K562 (cell line): Measurements from ENCODE around the gene ACTN1. TPM values are rescaled to one million over a fixed set of nuclear protein-coding genes. Genes with fewer than 3 reads are reported as not detected.

Source experiments
- ATAC-seq: fragments of 200-7000 bp; cut with Tn5 transposase; 3 replicates; pipeline ENCODE4 v1.9.1; 2020; ENCODE audit warnings: moderate library complexity
- BruUV-seq: library from RNA; stranded (reverse); fragments of 400-500 nt; replicated peaks from 2 replicates; lab custom pipeline; 2021; lab: Mats Ljungman, UMichigan
- CTCF ChIA-PET: fragments of 300-600 bp; formaldehyde crosslinking; extraction: SDS; loops from one replicate; lab custom pipeline; 2021; ENCODE audit warnings: low intra/inter-chr PET ratio; lab: Yijun Ruan, JAX
- POLR2A ChIA-PET: fragments of 300-600, 350-650 bp; sonication (Branson Sonifier 250); formaldehyde crosslinking; extraction: SDS; loops from one replicate; lab custom pipeline; 2021; ENCODE audit warnings: antibody characterized with exemption, inconsistent platforms; lab: Yijun Ruan, JAX
- DNase-seq, 4 experiments: peaks; one replicate each; pipeline versions ENCODE4 v3.0.0 to v3.0.0-alpha.2; 2011 to 2018; ENCODE audit warnings: low spot score in 3 of 4, mixed read lengths in 3 of 4; ENCODE audit errors: extremely low read depth in 1 of 4
- FAIRE-seq: peaks from 2 replicates; lab custom pipeline; 2011; peaks lifted over from hg19 to GRCh38; lab: Jason Lieb, UNC
- H2AFZ ChIP-seq: 2 replicates; pipeline ENCODE4 v1.6.0; 2011; ENCODE audit warnings: low read depth, low read length, control low read depth, inconsistent platforms
- H3K27ac ChIP-seq: fragments of 200-600 bp; 3 replicates; pipeline ENCODE4 v1.8.0; 2011; ENCODE audit warnings: low read depth, mild to moderate bottlenecking, control low read depth, inconsistent platforms, low read length, moderate library complexity, mixed read lengths; ENCODE audit errors: extremely low read depth
- H3K27me3 ChIP-seq, 2 experiments: fragments of 300-600 bp in 1 of 2; 2 replicates in 1 of 2; 3 replicates in 1 of 2; pipeline versions ENCODE4 v1.6.0 to v1.8.0; 2011; ENCODE audit warnings: inconsistent platforms in 2 of 2, low read length in 2 of 2, mild to moderate bottlenecking in 1 of 2, mixed read lengths in 1 of 2, moderate library complexity in 1 of 2; ENCODE audit not compliant: control insufficient read depth in 2 of 2, insufficient read depth in 2 of 2
- H3K36me3 ChIP-seq: fragments of 300-600 bp; 3 replicates; pipeline ENCODE4 v1.8.0; 2011; ENCODE audit warnings: mild to moderate bottlenecking, low read length, inconsistent platforms; ENCODE audit not compliant: control insufficient read depth, insufficient read depth
- H3K4me1 ChIP-seq, 2 experiments: fragments of 200-600 bp in 1 of 2; replicated peaks in 1 of 2; 2 replicates in 1 of 2; 3 replicates in 1 of 2; pipeline versions ENCODE4 v1.5.1 to v1.8.0; 2011; ENCODE audit warnings: inconsistent platforms in 2 of 2, low read length in 2 of 2, mild to moderate bottlenecking in 1 of 2, mixed read lengths in 1 of 2, moderate library complexity in 1 of 2; ENCODE audit not compliant: control insufficient read depth in 2 of 2, insufficient read depth in 2 of 2
- H3K4me2 ChIP-seq: 2 replicates; pipeline ENCODE4 v1.6.1; 2011; ENCODE audit warnings: low read length, control low read depth, inconsistent platforms, mixed read lengths; ENCODE audit not compliant: insufficient read depth
- H3K4me3 ChIP-seq: fragments of 200-600 bp; sonication (generic), shearing (Covaris generic); 2 replicates; pipeline ENCODE4 v1.5.1; 2016; ENCODE audit warnings: control low read depth, inconsistent platforms
- H3K79me2 ChIP-seq: fragments of 200-600 bp; 3 replicates; pipeline ENCODE4 v1.8.0; 2011; ENCODE audit warnings: low read length, inconsistent platforms; ENCODE audit not compliant: control insufficient read depth, insufficient read depth
- H3K9ac ChIP-seq, 2 experiments: 2 replicates each; pipeline versions ENCODE4 v1.6.0 to v1.6.1; 2011; ENCODE audit warnings: low read depth in 2 of 2, low read length in 2 of 2, control low read depth in 1 of 2, inconsistent platforms in 1 of 2, mild to moderate bottlenecking in 1 of 2, mixed read lengths in 1 of 2; ENCODE audit not compliant: insufficient read depth in 1 of 2
- H3K9me1 ChIP-seq: one replicate; pipeline ENCODE4 v1.6.0; 2011; ENCODE audit warnings: inconsistent platforms, mild to moderate bottlenecking, low read length, moderate library complexity; ENCODE audit not compliant: control insufficient read depth, insufficient read depth
- H3K9me3 ChIP-seq: replicated peaks from 2 replicates; pipeline ENCODE4 v1.5.1; 2011; ENCODE audit warnings: low read depth, low read length, inconsistent platforms; ENCODE audit not compliant: control insufficient read depth, insufficient read depth
- H4K20me1 ChIP-seq: replicated peaks from 2 replicates; pipeline ENCODE4 v1.6.1; 2011; ENCODE audit warnings: low read length, inconsistent platforms, mixed read lengths; ENCODE audit not compliant: control insufficient read depth, insufficient read depth
- ADNP ChIP-seq: fragments of 200-800 bp; sonication (Bioruptor generic); IDR thresholded peaks from 2 replicates; pipeline ENCODE4 v1.6.1; 2016; ENCODE audit warnings: missing genetic modification characterization, missing compliant biosample characterization
- ATF4 ChIP-seq: fragments of 450-650 bp; formaldehyde crosslinking; IDR thresholded peaks from 2 replicates; pipeline ENCODE4 v1.4.0; 2022; ENCODE audit warnings: mild to moderate bottlenecking, moderate library complexity
- CBX3 ChIP-seq, 2 experiments: IDR thresholded peaks; 1 replicate in 1 of 2; 2 replicates in 1 of 2; pipeline ENCODE4 v1.6.1; 2012; ENCODE audit warnings: inconsistent platforms in 2 of 2, low read length in 2 of 2, borderline replicate concordance in 1 of 2, control low read depth in 1 of 2
- CREM ChIP-seq: IDR thresholded peaks from 2 replicates; pipeline ENCODE4 v1.6.1; 2014; ENCODE audit warnings: antibody characterized with exemption, low read depth
- DACH1 ChIP-seq: fragments of 450-650 bp; IDR thresholded peaks from 2 replicates; pipeline ENCODE4 v1.6.1; 2018; ENCODE audit not compliant: partially characterized antibody
- FOXP1 ChIP-seq: sonication (generic); formaldehyde crosslinking; IDR thresholded peaks from 2 replicates; pipeline ENCODE4 v1.8.0; 2022; ENCODE audit warnings: mild to moderate bottlenecking, missing genetic modification reagents
- HES1 ChIP-seq: fragments of 450-650 bp; IDR thresholded peaks from 2 replicates; pipeline ENCODE4 v1.6.1; 2016; ENCODE audit warnings: low read depth, mild to moderate bottlenecking, moderate library complexity
- HNRNPK ChIP-seq: fragments of 200-400 bp; formaldehyde crosslinking; IDR thresholded peaks from one replicate; pipeline ENCODE4 v1.6.1; 2018; ENCODE audit warnings: mild to moderate bottlenecking, low read depth, low read length; ENCODE audit not compliant: poor library complexity, severe bottlenecking
- ID3 ChIP-seq, 2 experiments: fragments of 250-450 bp in 1 of 2; fragments of 450-650 bp in 1 of 2; sonication (Bioruptor Pico) in 1 of 2; IDR thresholded peaks; 2 replicates each; pipeline versions ENCODE4 v1.6.1 to v1.8.0; 2016 to 2021; ENCODE audit warnings: mild to moderate bottlenecking in 2 of 2, moderate library complexity in 2 of 2, missing compliant biosample characterization in 1 of 2, missing genetic modification characterization in 1 of 2
- MYNN ChIP-seq, 2 experiments: sonication (generic); formaldehyde crosslinking in 1 of 2; IDR thresholded peaks; 2 replicates each; pipeline versions ENCODE4 v1.5.0 to v1.6.1; 2016 to 2020; ENCODE audit warnings: antibody characterized with exemption in 1 of 2, missing genetic modification reagents in 1 of 2
- NCOA2 ChIP-seq, 2 experiments: fragments of 450-650 bp; IDR thresholded peaks; 2 replicates each; pipeline ENCODE4 v1.6.1; 2018; ENCODE audit warnings: mild to moderate bottlenecking in 2 of 2, moderate library complexity in 1 of 2; ENCODE audit not compliant: partially characterized antibody in 2 of 2
- NFXL1 ChIP-seq: fragments of 450-650 bp; formaldehyde crosslinking; IDR thresholded peaks from 2 replicates; pipeline ENCODE4 v1.4.0; 2021; ENCODE audit warnings: mild to moderate bottlenecking
- RBM39 ChIP-seq: fragments of 200-400 bp; formaldehyde crosslinking; optimal IDR thresholded peaks from 2 replicates; pipeline ENCODE3; 2018; ENCODE audit warnings: low read depth, low read length
- SREBF1 ChIP-seq: fragments of 150-350 bp; IDR thresholded peaks from 2 replicates; pipeline ENCODE4 v1.6.1; 2014; ENCODE audit warnings: antibody characterized with exemption, low read depth, low read length, borderline replicate concordance
- TCF7 ChIP-seq: sonication (generic); IDR thresholded peaks from 2 replicates; pipeline ENCODE4 v1.6.1; 2016; ENCODE audit warnings: antibody characterized with exemption, borderline replicate concordance
- YY1 ChIP-seq, 3 experiments: IDR thresholded peaks; 2 replicates each; pipeline ENCODE4 v1.6.1; 2011; ENCODE audit warnings: low read length in 2 of 3, mild to moderate bottlenecking in 2 of 3, moderate library complexity in 2 of 3, borderline replicate concordance in 1 of 3, control low read depth in 1 of 3, low read depth in 1 of 3; ENCODE audit not compliant: insufficient read depth in 3 of 3, insufficient replicate concordance in 2 of 3, control insufficient read depth in 1 of 3, insufficient read length in 1 of 3; ENCODE audit errors: extremely low read depth in 1 of 3
- WGBS: fragments of 100-300 bp; shearing (Covaris generic); methylation state at CpG from one replicate; pipeline ENCODE4 v1.1.6; 2016; ENCODE audit warnings: low coverage, mixed read lengths; ENCODE audit not compliant: insufficient coverage; ENCODE audit errors: missing lambda C conversion rate; 5-methylcytosine and 5-hydroxymethylcytosine counted together
- in situ Hi-C: fragments of 300-500 bp; cut with MboI; formaldehyde crosslinking; loops from 4 replicates; pipeline ENCODE4 v1.15.0; 2018; ENCODE audit warnings: inconsistent platforms, mixed read lengths
- intact Hi-C: fragments of 100-400 bp; cut with micrococcal nuclease; formaldehyde crosslinking; loops from 2 replicates; pipeline ENCODE4 v1.14.2; 2022
- polyA plus RNA-seq, 8 experiments: library from polyadenylated mRNA; depleted of rRNA in 4 of 8; stranded (reverse) in 5 of 8; unstranded in 3 of 8; fragments of >200 nt; fragmentation: Nextera tagmentation in 2 of 8; fragmentation: Illumina TruSeq in 1 of 8; extraction: Ambion mirVana in 2 of 8; extraction: Trizol in 1 of 8; gene quantifications; 2 replicates each; pipeline versions ENCODE4 v1.2.1 to v1.2.3, GENCODE V29; 2011 to 2014; ENCODE audit warnings: inconsistent platforms in 1 of 8, missing spikeins in 1 of 8
- total RNA-seq, 7 experiments: library from RNA; depleted of rRNA in 6 of 7; stranded (reverse); fragments of >200 nt in 6 of 7; fragmentation: Illumina TruSeq in 2 of 7; extraction: Trizol in 2 of 7; gene quantifications; 2 replicates each; pipeline versions ENCODE4 v1.2.1 to v1.2.3, GENCODE V29; 2011 to 2021; ENCODE audit warnings: low replicate concordance in 1 of 7
- TF ChIP-seq, protein P1 (sequence below): fragments of 200-800 bp; sonication (Bioruptor generic); IDR thresholded peaks from 2 replicates; pipeline ENCODE4 v1.6.1; 2017; ENCODE audit warnings: missing genetic modification characterization, missing compliant biosample characterization

Gene ACTN1
- total and polyA plus RNA-seq, 9 of the 15 experiments (the other 6 are each of a cell fraction or from before 2014, with no cell fraction given): 2.2 to 67.7 (median 34.5) TPM

DNA sequence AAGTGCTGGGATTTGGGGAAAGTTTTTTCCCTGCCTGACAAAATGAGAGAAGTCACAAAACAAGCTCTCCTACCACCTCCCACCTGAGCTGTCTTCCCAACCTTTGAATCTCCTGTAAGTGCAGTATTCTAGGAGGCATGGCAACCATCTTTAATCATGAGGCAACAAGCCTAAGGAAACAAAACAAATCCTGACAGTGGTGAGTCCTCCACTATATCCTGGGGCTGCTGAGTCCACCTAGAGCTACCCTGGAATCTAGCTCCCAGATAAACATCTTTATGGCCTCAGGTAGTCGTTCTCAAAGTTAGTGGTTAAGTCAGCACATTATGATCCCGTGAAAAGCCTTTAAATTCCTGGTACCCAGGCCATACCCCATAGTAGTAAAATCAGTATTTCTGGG, 22.3 kb upstream of the ACTN1 start (continued):
- no peak for TF ChIP-seq ATF4 (CRISPR knock-in tag)
- no peak for TF ChIP-seq NFXL1
- no peak for TF ChIP-seq ADNP (tag)
- TF ChIP-seq, protein P1, sequence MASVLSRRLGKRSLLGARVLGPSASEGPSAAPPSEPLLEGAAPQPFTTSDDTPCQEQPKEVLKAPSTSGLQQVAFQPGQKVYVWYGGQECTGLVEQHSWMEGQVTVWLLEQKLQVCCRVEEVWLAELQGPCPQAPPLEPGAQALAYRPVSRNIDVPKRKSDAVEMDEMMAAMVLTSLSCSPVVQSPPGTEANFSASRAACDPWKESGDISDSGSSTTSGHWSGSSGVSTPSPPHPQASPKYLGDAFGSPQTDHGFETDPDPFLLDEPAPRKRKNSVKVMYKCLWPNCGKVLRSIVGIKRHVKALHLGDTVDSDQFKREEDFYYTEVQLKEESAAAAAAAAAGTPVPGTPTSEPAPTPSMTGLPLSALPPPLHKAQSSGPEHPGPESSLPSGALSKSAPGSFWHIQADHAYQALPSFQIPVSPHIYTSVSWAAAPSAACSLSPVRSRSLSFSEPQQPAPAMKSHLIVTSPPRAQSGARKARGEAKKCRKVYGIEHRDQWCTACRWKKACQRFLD (CRISPR knock-in tag): no peak
- no peak for TF ChIP-seq CREM
- no peak for TF ChIP-seq HES1
- TF ChIP-seq CBX3 (IDR thresholded peaks at IDR 0.05; ENCODE audit: borderline replicate concordance in 1 of 2, low read length in 2 of 2): no peak

DNA sequence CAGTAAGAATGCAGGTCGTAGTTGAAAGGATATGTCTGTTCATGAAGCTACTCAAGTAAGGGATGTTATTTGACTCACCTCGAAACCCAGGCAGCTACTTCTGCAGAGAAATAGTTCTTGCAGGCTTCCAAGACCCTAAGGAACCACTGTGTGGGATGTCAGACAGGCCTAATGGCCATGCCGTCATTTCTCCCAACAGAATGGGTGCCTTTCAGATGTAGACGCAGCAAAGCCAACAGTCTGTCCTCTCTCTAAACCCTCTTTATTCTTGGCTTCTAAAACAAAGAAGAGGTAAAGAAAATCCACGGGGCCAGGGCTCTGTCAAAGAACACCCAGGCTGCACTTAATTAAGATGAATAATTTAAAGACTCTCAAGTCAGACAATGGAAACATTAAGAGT, 19.0 kb upstream of the ACTN1 start:
- no peaks in the 10 kb centered on the region for H3K36me3 ChIP-seq
- H3K9ac ChIP-seq: no peak overlapping the region
- no peak overlapping the region for H3K27ac ChIP-seq
- BruUV-seq: no TSS peak
- no peaks in the 10 kb centered on the region for H3K4me1 ChIP-seq
- no peak overlapping the region for H3K4me3 ChIP-seq
- TF ChIP-seq DACH1 (no peak), ID3 (CRISPR knock-in tag; IDR thresholded peaks at IDR 0.05) (no peak), ID3 (tag; IDR thresholded peaks at IDR 0.05) (no peak), SREBF1 (no peak), FOXP1 (CRISPR knock-in tag) (no peak), MYNN (IDR thresholded peaks at IDR 0.05) (no peak), MYNN (CRISPR knock-in tag; IDR thresholded peaks at IDR 0.05) (no peak), TCF7 (no peak), YY1 (IDR thresholded peaks at IDR 0.05; ENCODE audit: borderline replicate concordance in 1 of 3, control insufficient read depth in 1 of 3, extremely low read depth in 1 of 3, insufficient read depth in 3 of 3, insufficient read length in 1 of 3, insufficient replicate concordance in 2 of 3, low read depth in 1 of 3, low read length in 2 of 3) (no peak), RBM39 (no peak), HNRNPK (no peak), NCOA2 (IDR thresholded peaks at IDR 0.05; ENCODE audit: partially characterized antibody in 2 of 2) (no peak)
- H3K9me3 ChIP-seq: no peaks in the 10 kb centered on the region
- no peaks in the 10 kb centered on the region for H3K27me3 ChIP-seq
- H3K79me2 ChIP-seq: no peaks in the 10 kb centered on the region
- POLR2A ChIA-PET: interaction anchor here (1.1 kb wide), 1 partner anchor 15 kb away, joined by 3 read pairs; no protein-coding TSS in a partner anchor
- H2AFZ ChIP-seq: 0 out of 2 replicates have a peak overlapping the region, but pooled peaks have one; percentile 24
- ATAC-seq (no peak), DNase-seq (no peak), FAIRE-seq (no peak)
- no peak overlapping the region for H3K4me2 ChIP-seq
- in situ Hi-C loops (no loop called here), intact Hi-C loops (no loop called here)
- H4K20me1 ChIP-seq: no peaks in the 10 kb centered on the region
- 33% methylated on average over 5 of the region's 5 CpGs for WGBS
- CTCF ChIA-PET: no interaction called here
- no peaks in the 10 kb centered on the region for H3K9me1 ChIP-seq
